SH-SY5Y (cell line): ENCODE results near the gene NEK1.

Source experiments
- GATA2 ChIP-seq: IDR thresholded peaks from 2 replicates; pipeline ENCODE4 v1.6.1; 2011; ENCODE audit warnings: mild to moderate bottlenecking, low read depth, low read length
- GATA3 ChIP-seq: IDR thresholded peaks from 2 replicates; pipeline ENCODE4 v1.6.1; 2011; ENCODE audit warnings: low read depth, mild to moderate bottlenecking, low read length, moderate library complexity

GRCh38 chr4:169583563-169583962, 28.8 kb downstream of the NEK1 start:
- TF ChIP-seq GATA2 (no peak), GATA3 (no peak)
